ENCODE results near the gene NOP53.
A peak's percentile ranks its signal among the peaks of the same experiment; 100 is the strongest.
"Not testable (repeated sequence)": the region's sequence is repeated elsewhere in the genome, so short reads cannot be mapped to it uniquely, and the experiment has no call there.

The NOP53 gene

DNA sequence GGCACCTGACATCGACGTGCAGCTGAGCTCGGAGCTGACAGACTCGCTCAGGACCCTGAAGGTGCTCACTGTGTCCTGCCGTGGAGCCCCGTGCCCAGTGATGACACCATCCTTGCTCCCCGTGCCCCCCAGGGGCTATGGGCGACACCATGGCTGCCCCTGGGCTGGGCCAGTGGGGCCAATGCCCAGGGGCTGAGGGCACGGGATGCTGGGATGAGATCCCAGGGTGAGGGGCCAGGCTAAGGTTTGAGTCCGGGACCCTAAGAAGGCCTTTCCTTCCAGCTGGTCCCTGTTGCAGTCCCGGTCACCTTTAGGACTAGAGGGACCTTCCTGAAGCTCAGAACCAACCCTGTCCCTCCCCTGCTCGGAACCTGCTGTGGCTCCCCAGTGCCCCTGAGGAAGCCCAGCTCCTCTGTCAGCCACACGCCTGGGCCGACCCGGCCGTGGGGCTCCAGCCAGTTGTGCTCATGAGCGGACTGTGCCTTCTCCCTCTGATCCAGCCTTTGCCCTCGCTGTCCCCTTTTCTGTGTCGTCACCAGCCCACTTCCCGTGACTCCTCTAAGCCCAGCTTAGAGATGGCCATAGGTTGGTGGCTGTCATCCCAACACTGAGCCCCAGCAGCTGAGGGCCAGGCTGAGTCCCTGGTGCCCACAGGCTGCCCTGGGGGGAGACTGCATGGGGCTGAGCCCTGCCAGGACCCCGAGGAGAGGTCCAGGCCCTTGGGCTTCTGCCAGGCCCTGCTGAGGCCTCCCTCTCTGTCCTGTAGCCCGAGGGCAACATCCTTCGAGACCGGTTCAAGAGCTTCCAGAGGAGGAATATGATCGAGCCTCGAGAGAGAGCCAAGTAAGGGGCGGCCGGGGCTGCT, 10.6 kb downstream of the NOP53 start:
- DNase-seq = no peak

DNA sequence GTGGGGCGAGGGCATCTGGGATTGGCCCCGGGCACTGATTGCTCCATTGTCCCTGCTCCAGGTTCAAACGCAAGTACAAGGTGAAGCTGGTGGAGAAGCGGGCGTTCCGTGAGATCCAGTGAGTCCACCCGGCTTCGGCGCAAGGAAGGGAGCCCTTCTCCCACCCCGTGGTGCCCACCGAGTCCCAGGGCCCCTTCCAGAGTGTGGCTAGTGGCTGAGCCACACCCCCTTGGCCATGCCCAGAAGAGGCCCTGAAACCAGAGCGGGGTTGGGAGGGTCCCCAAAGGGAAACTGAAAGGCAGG, 11.2 kb downstream of the NOP53 start:
- DNase-seq = no peak

- no peak for DNase-seq
Observed at GRCh38 chr19:47756953-47757608, 11.7 kb downstream of the NOP53 start.

- DNase-seq = no peak
Observed at GRCh38 chr19:47757617-47758442, 12.5 kb downstream of the NOP53 start.

- no peak for DNase-seq
Observed at GRCh38 chr19:47758443-47758804, 13.1 kb downstream of the NOP53 start.

GRCh38 chr19:47760632-47760999, 15.3 kb downstream of the NOP53 start:
- no peak for DNase-seq

- DNase-seq = no peak
Observed at GRCh38 chr19:47761566-47761965, 16.2 kb downstream of the NOP53 start.

- no peak for DNase-seq
Observed at GRCh38 chr19:47762151-47762550, 16.8 kb downstream of the NOP53 start.

- no peak for DNase-seq
Observed at GRCh38 chr19:47762615-47763308, 17.4 kb downstream of the NOP53 start.

- not testable (repeated sequence) for DNase-seq
Observed at GRCh38 chr19:47764705-47765104, 19.4 kb downstream of the NOP53 start.

DNA sequence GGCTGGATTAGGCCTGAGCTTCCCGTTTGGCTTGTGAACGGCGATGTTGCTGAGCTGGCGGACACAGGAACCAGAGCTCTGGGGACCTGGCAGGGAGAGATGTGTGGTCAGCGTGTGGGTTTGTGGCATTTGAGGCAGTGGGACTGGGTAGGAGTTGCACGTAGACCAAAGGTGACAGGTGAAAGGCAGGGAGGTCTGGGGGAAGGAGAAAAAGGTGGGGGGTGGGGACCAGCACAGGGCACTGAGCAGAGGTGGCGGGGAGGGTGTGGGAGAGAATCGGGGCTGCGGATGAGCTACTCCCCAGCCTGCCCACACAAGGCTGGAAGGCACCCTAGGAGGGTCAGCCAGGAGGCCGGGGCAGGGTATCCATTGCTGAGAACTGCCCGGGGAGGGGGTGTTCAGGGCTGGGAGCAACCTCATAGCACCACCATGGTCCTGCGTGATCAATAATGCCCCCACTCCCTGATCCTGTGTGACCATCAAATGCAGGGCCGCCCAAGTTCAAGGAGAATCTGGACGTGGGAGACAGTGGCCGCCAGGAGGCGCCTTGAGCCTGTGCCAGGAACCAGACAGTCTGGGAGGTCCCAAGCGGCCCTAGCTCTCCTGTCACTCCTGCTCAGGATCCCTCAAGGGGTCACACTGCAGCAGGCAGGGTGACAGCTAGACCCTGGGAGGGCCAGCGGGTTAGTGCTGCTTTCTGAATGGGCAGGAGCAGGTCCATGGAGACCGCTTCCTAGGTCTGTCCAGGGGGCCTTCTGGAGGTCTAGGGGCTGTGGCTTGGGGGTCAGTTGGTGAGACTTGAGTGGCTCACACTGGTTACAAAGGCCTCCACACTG, 20.4 kb downstream of the NOP53 start:
- peak; percentile 84 for DNase-seq

DNA sequence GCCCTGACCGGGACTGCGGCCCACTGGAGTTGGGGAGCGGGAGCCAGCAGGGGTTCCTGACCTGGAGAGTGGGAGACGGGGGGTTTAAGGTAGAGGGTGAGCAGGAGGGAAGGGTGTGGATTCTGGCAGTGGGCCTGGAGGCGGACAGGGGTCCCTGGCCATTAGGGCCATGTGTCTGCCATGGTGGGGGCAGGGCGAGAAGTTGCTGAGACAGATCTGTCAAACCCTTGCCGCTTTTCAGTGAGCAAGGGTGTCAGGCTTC, 20.9 kb downstream of the NOP53 start:
- no peak for DNase-seq

DNA sequence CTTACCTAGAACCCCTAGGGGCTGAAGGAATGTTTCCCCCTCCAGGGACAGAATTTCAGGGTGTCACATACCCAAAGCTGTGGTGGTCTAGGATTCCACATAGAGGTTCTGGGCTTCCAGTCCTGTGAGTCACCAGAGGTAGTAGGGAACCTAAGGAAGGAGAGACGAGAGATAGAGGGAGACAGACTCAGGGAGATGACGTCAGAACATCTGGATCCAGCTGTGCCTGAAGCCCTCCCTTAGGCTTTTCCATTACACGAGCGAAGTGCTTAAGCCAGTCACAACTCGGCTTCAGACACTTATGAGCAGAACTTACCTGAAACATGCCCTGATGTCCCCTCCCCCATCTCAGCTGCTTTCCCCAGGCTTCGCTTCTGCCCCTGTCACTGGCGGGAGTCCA, 21.3 kb downstream of the NOP53 start:
- no peak for DNase-seq

DNA sequence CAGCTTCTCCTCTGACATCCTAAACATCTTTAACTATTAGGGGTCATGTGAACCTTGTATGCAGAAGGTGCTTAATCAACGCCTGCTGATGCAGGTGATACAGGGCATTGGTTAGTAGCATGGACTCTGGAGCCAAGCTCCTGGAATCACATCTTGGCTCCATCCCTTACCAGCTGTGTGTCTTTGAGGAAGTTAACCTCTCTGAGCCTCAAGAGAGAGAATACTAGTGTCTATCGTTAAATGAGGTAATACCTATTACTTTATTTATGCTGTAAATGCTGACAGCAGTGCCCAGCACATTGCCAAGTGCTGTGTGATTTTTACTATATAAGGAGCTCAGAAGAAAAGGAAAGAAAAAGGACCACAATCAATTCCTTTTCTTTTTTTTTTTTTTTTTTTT, 22.0 kb downstream of the NOP53 start:
- no peak for DNase-seq

GRCh38 chr19:47768604-47769003, 23.3 kb downstream of the NOP53 start:
- no peak for DNase-seq

- DNase-seq = no peak
Observed at GRCh38 chr19:47769534-47769933, 24.2 kb downstream of the NOP53 start.

DNA sequence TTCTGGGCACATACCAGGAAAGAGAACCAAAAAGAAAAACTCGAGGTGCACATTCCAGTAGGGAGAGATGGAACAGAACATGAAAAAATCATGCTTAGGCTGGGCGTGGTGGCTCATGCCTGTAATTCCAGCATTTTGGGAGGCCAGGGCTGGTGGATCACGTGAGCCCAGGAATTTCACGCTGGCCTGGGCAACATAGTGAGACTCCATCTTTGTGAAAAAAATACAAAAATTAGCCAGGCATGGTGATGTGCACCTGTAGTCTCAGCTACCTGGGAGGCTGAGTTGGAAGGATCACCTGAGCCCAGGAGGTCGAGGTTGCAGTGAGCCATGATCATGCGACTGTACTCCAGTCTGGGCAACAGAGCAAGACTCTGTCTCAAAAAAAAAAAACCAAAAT, 25.9 kb downstream of the NOP53 start:
- not testable (repeated sequence) for DNase-seq

DNA sequence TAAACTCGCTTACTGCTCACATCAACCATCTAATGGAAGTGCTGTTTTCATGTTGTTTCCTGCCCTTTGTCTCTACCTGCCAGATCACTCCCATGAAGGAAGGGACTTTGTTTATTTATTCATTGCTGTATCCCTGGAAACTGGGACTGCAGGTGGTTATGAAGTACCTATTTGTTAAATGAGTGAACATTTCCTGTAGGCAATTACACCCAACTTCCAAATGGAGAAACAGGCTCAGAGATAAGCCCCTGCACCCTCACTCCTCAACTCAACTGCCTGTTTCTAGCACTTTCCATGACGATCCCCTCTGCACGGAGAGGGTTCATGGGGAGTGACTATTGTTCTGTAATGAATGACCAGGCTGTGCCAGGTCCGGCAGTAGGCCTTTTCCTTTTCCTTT, 31.2 kb downstream of the NOP53 start:
- DNase-seq = peak; percentile 94

GRCh38 chr19:47777245-47778048, 32.1 kb downstream of the NOP53 start:
- not testable (repeated sequence) for DNase-seq

DNA sequence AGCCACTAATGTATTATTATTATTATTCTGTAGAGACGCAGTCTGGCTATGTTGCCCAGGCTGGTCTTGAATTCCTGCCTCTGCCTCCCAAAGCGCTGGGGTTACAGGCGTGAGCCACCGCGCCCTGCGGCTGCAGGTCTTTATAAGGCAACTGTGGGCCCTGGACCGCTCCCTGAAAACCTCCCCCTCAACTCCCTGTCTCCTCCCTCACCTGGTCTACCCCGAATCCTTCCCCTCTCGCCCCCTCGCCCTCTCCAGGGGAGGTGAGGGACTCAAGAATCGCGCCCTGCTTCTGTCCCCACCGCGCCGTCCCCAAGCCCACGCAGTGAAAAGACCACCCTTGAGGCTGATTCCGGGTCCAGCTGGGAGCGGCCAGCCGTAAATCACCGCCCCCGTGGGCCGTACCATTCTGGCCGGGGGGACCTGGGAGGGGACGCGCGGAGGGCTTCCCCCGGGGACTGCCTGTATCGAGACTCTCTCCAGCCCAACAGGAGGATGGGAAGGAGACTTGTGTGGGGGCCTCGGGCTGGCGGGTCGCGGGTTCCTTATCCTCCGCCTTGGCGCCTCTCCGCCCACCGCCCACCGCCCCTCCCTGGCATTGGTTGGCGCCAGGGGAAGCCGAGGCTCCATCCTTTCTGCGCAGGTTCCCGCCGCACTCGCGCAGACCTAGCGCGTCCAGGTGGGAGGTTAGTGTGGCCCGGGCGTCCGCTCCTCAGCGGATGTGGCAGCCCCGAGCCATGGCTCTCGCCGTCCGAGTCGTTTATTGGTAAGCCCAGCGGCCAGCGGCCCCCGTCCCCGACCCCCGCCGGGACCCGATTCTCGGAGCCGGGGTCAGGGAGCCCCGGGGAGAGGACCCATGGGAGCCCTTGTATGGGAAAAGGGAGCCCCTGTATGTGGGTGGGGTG, 33.0 kb downstream of the NOP53 start, which contains the start of gene SELENOW:
SELENOW (plus strand) TSS at position 655 of the 905 bp plus-strand sequence; CDS start at position 738, 83 bp downstream.
- peak; percentile 94 for DNase-seq

Measured in NCI-H1436 (cell line).